ENCODE measurements around the gene KPNA6.

Gene KPNA6

DNA sequence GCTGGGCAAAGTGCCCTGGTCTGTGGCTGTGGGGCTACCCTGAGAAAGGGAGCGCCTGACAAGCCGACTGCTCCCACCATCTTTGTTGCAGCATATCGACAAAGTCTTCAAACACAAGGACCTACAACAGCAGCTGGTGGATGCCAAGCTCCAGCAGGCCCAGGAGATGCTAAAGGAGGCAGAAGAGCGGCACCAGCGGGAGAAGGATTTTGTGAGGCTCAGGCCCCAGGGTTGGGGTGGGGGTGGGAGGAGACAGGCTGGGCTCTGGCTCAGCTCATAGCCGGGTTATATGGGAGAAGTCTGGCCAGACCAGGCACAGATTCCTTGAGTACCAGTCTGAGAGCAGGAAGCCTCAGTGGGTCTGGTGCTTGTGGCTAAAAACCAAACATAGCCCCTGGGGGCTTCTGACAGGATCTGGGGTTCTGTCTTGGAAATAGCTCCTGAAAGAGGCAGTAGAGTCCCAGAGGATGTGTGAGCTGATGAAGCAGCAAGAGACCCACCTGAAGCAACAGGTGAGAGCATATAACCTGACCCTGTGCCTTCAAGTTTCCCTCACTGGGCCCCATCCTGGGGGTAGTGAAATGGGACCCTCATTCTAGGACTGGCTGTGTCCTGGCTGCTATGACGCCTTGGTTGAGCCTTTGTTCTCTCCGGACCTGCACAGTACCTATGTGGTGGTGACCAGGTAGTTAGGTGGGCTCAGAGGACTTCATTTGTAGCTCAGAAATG, 84.5 kb downstream of the KPNA6 start:
- DNase-seq = no peak

DNA sequence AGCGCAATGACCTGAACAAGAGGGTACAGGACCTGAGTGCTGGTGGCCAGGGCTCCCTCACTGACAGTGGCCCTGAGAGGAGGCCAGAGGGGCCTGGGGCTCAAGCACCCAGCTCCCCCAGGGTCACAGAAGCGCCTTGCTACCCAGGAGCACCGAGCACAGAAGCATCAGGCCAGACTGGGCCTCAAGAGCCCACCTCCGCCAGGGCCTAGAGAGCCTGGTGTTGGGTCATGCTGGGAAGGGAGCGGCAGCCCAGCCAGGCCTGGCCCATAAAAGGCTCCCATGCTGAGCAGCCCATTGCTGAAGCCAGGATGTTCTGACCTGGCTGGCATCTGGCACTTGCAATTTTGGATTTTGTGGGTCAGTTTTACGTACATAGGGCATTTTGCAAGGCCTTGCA, 87.1 kb downstream of the KPNA6 start:
- DNase-seq = no peak

DNA sequence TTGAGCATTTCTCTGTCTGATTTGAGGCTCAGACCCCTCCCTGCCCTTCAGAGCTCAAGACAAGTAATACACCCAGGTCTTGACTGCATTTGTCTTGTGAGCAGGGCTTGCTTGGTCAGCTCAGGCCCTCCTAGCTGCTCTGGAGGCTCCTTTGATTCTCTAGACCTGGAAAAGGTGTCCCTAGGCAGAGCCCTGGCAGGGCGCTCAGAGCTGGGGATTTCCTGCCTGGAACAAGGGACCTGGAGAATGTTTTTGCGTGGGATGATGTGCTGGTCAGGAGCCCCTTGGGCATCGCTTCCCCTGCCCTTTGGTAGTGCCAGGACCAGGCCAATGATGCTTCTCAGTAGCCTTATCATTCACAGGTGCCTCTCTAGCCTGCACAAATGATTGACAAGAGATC, 87.7 kb downstream of the KPNA6 start:
- DNase-seq = no peak

DNA sequence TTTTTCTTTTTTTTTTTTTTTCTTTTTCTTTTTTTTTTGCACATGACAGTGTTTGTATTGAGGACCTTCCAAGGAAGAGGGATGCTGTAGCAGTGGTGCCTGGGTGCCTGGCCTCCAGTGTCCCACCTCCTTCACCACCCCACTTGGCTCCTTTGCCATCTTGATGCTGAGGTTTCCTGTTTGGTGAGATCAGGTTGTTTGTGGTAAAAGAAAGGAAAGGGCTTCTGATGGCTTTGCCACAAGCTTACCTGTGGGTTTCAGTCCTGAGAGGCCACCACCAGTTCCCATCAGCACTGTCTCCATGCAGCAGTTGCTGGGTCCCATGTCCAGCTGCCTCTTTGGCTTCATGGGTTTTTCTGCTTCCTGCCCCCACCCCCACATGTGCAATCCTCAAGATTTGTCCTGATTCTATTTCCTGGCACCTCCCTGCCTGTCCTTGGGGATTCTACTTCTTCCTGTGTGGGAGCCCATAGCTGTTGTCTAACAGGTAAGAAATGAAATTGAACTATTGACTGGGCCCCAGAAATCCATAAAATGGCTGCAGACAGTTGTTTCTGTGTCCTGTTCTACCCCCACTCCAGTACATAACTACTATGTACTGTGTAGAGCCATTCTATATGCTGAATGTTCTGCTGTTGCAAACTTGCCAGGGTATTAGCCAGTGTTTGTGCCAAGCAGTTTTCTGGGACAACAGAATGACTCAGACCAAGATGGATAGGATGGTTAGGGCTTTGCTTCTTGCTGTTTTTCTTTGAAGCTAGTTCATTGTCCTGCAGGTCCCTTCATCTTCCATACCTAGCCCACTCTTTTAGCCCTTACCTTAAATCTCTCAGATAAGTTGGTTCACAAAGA, 88.3 kb downstream of the KPNA6 start:
- DNase-seq = no peak

DNA sequence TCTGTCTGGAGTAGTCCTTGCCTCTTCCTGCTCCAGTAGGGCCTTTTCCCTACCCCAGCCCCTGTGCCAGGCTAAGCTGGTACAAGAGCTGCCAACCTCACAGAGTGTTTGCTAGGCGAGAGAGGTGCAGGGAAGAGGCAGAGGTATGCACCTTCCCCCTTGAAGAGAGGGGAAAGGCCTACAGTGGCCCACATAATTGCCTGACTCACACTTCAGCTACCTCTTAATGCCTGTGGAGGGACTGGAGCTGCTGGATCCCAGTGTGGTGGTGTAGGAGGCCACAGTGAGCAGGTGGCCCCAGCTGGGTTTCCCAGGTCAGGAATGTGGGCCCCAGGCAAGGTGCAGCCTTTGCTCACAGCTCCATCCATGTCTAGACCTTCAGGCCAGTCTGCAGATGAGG, 89.2 kb downstream of the KPNA6 start:
- DNase-seq = no peak

DNA sequence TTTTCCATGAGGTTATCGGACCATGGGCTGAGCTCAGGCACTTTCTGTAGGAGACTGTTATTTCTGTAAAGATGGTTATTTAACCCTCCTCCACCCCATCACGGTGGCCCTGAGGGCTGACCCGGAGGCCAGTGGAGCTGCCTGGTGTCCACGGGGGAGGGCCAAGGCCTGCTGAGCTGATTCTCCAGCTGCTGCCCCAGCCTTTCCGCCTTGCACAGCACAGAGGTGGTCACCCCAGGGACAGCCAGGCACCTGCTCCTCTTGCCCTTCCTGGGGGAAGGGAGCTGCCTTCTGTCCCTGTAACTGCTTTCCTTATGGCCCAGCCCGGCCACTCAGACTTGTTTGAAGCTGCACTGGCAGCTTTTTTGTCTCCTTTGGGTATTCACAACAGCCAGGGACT, 90.0 kb downstream of the KPNA6 start:
- no peak for DNase-seq

DNA sequence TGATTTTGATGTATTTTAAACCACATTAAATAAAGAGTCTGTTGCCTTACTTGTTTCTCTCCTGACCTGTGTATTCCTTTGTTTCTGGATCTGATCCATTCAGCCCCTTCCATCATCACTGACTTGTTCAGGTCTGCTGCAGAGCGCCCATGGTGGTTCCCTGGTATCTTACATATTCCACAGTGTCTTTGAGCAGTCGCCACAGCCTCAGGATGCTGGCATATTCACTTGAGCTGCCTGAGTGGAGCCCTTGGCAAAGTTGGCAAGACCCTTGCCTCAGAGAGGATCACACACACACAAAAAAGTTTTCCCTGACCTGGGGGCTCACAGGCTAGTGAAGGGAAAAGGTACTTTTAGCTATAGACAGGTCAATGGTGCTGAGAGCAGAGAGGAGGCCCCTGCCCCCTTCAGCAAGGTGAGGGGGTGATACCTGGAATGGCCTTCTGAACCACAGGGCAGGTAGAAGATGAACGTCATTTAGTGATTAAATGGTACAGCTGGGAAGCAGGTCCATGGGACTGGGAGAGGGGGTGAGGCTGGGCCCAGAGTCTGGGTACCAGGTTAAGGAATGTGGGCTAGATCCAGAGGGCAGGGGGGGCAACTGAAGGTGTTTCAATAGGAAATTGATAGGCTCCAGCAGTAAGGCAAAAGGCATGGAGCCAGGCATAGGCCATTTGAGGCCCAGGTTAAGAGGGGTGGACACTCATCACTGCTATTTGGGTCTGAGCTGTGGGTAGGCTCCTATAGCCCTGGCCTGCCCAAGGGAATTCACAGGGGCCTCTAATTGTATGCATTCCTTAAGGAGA, 90.6 kb downstream of the KPNA6 start:
- no peak for DNase-seq

DNA sequence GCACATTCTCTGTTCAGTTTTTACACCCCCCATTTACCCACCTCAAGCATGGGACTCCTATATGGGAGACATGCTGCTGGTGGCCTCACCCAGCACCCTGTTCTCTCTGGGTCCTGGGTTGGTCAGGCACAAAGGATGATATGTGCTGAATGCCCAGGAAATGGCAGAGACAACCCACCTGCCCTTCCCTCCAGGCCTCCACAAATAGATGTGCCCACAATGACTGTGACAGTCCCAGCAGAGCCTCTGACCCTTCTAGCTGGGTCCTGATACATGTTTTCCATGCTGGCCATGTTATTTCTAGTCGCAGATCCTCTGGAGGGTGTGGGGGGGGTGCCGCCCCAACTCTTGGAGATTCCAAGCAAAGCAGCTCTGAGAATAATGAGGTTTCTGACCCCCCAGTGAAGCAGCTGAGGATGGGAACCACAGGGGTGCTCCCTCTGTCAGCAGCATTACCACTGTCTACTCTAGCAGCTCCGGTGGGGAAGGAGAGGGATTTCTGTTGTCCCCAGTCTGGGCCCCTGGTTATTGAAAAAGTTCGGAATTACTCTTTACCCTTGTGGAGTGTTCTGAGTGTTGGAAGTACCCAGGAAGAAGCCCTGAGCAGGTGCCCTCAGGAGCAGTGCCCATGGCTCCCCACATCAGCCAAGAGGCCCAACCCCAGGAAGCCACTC, 91.3 kb downstream of the KPNA6 start:
- no peak for DNase-seq

DNA sequence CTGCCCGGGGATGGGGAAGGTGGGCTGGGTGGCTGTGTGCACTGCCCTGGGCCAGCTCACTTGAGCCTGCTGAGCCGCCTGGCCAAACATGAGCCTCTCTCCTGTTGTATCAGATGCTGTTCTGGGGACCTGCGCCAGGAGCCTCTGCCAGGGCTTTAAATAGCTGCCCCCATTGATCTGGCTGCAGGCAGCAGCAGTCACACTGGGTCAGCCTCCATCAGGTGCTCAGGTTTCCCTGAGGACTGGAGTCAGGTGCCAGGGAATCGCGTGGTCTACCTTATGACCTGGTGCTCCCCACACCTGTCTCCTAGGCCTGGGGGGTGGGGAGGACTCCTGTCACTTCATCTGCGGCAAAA, 91.8 kb downstream of the KPNA6 start:
- no peak for DNase-seq

DNA sequence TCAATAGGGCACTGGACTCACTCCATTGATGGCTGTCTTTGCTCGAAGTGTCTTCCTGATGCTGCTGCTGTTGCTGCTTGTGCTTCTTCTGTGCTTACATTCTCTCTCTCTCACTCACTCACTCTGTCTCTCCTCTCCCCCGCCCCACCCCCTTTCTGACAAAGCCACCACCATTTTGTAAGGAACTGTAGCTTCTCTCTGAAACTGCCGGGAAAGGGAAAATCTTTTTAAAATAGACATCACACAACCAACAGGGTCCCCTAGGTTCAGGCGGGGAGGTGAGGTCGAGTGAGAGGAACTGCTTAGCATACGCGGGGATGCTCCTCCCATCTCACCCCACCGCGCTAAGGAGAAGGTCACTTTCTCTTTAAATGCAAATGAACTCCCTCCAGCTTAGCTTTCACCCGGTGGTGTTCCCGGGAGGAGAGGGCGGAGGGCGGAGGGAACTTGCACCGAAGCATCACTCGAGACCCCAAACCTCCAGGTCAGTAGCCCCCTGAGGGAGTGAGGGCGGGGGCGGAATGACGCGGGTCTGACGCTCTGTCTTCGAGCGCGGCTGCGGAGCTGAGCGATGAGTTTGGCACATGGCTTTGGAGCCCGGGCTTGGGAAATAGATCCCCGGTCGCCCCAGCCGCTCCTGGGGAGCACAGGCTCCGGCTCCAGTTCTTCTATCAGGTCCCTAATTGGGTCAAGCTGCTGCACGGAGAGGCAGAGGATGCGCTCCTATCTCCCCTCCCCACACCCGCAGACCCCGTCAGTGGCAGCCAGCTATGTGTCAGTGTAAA, 92.6 kb downstream of the KPNA6 start, which contains the start of gene CCDC28B:
CCDC28B (plus strand) TSS at position 370 of the 785 bp plus-strand sequence. CDS start 1,341 bp downstream, outside the sequence.
- peak; percentile 48 to 68 (median 64) for DNase-seq

DNA sequence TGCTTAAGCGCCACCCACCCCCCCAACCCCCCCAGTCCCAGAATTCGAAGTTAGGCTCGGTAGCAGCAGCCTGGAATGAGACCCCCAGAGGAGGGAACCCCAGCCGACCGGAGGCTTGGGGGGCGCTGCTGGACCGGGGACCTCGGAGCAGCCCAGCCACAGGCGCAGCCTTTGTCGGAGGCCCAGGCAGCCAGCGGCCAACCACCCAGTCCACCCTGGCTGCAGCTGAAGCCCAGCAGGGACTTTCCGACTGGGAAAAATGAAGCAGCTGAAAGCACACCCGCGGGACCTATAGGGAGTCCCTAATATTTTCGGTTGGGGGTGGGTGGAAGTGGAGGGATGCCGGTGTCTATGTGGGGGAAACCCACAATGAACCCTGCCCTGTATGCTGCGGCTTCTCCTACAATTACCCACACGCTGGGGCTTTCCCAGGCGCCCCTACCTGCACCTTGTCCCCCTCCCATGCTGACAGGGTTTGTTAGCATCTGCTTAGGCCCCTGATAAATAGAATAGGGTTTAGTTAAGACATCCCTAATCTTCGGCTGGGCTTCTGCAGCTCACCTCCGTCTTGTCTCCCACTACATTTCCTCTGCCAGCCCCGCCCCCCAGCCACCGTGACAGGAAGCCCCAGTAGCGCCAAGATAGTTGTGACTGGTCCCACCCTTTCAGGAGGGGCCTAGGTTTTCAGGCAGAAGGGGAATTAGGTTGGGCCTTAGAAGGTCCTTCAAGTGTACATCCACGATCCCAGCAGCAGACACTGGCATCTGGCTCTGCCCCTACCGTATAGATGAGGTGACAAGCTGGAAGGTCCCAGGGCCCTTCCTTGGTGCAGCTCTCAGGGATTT, 93.4 kb downstream of the KPNA6 start:
- DNase-seq = peak; percentile 43 to 69 (median 60)

DNA sequence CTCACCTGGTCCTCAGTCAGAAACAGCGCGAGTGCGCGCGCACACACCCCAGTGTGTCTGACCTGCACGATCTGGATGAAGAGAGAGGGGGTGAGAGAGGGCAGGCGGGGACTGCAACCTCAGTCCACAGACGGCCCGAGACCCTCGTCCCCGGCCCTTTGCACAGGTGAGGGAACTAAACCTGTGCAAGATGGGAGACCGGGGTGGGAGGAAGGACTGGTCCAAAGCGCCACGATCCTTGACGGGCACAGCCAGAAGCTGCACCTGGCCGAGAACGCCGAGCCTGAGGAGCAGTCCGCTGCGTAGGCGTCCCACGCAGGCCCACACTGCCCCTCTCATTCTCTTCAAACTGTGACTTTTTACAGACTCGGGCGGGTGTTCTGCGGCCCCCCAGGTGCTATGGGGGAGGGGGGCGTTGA, 97.1 kb downstream of the KPNA6 start:
- no peak for DNase-seq

DNA sequence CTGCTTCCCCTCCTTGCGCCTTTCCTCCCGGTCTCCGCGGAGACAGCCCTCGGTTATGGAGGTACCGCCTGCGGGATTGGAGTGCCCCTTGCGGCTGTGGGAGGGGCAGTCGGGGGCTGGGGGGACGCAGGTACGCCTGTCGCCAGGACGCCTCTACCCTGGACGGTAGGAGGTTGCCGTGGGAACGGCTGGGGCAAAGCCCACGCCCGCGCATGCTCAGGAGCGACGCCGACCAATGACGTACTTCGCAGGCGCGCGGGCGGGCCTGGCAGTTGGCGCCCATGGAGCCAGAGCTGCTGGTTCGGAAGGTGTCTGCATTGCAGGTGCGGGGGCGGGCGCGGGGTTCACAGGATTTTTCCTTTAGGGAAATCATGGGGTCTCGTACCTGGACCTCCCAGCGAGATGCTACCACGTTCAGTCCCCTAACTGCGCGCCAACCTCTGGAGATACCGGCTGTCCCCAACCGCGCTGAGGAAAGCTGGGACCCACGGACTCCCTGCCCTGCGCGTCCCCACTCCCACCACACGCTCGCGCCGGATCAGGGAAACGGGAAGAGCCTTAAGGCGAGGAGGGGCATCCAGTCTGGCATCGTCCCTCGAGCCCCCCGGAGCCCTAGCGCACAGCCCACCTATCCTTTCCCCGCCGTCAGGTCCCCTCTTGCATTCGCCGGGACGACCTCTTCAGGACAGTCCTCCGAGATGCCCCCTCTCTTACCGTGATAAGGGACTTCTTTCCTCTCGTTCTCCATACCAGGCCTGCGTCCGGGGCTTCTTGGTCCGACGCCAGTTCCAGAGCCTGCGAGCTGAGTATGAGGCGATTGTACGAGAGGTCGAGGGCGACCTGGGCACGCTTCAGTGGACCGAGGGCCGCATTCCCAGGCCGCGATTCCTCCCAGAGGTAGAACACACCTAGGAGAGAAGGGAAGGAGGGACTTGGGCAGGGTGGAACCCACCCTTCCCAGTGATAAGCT, 97.8 kb downstream of the KPNA6 start, which contains the start of gene IQCC:
IQCC (plus strand) TSS at position 271 of the 970 bp plus-strand sequence; CDS start at position 282, 11 bp downstream.
- DNase-seq = peak; percentile 85 to 94 (median 90)

DNA sequence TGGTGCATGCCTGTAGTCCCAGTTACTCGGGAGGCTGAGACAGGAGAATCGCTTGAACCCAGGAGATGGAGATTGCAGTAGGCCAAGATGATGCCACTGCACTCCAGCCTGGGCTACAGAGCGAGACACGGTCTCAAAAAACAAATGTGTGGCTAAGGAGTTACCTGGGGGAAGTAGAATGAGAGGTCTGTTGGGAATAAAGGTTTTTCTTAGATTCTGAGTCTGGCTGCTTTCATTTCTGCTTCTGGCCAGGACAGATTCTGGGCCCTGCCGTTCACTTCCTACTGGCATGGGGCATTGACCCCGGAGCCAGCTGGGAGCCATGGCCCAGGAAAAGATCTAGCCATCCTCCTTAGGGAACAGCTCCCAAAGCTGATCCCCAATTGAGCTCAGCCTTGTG, 100.6 kb downstream of the KPNA6 start:
- DNase-seq = no peak

DNA sequence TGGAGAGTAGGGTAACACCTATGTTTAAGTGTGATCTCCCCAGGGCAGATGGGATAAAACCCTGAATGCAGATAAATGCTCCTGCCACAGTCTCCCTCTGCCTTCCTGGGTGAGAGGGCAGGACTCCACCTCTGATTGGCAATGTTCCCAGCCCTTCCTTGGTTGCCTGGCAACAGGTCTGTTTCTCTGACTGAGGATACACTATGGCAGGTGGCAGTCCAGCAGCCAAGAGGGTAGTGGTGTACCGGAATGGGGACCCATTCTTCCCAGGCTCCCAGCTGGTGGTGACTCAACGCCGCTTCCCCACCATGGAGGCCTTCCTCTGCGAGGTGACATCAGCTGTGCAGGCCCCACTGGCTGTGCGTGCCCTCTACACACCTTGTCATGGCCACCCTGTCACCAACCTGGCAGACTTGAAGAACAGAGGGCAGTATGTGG, 101.1 kb downstream of the KPNA6 start, which contains the start of gene DCDC2B:
DCDC2B (plus strand) TSS at position 199 of the 438 bp plus-strand sequence; CDS start at position 204, 5 bp downstream.
- no peak for DNase-seq

DNA sequence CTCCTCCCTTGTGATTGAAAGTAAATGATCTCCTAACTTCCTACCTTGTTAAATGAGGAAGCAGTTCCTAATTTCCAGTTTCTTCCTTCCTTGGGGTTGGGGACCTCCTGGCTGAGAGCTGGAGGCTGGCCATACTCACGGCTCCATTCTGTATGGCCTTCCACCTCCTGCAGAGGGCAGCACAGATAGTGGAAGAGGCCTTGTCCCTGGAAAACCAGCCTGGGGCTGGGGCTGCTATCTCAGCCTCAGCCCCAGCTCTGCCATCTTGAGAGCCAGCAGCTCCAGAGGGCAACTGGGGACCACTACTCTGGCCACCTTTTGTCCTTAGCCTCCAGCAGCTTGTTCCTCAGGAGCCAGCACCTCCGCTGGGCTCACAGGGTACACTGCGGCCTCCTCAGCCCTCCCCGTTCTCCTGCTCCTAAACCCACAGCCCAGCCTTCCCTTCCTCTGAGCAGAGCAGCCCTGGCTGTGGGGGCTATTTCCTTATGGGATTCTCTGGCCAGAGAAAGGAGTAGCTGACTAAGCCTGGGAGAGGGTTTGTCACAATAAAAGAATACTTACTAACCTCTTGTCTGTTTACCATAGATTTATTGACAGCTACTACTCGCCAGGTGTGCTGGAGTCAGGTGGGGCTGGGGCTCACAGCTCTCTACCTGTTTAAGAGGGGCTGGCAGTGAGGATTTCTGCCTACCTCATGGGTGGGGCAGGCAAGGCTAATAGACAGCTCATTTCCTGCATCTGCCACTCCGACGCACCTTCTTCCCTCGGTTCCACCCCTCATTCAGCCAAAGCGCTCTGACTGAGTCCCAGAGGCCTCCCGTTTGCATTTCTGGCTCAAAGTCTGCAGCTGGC, 108.0 kb downstream of the KPNA6 start:
- DNase-seq = peak; percentile 67 to 78 (median 72)

DNA sequence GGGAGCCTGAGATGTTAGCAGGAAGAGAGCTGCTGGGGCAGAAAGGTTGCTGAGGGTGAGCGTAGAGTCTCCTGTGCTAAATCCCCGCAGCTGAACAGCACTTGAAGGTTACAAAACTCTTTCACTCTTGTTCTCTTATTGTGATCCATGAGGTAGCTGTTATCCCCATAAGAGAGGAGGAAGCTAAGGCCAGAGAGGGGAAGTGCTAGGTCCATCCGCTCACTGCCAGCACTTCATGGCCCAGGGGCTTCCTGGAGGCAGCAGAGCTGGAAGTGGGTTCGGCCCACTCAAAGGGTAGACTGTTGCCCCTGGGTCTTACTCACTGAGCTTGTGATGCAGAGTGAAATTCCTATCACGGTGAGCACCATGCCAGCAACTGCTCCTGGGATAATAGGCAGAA, 108.7 kb downstream of the KPNA6 start:
- DNase-seq = peak in 3 of 4 experiments; percentile 50 to 57 (median 50)

DNA sequence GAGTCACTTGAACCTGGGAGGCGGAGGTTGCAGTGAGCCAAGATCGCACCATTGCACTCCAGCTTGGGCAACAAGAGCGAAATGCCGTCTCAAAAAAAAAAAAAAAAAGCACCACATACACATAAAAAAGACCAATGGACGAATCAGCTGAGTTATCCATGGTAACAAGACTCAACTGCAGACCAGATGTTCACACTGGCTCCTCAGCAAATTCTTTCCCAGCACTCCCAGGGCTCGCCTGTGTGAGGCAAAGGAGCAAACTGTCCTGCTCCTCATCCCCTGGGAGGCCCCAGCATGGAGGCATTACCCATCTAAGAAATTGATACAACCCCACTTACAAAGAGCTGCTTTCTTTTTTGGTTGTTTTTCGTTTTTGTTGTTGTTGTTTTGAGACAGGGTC, 111.2 kb downstream of the KPNA6 start:
- DNase-seq = no peak
